Loucy (cell line): ENCODE results near the gene GPRIN1.

ENCODE experiments used
- H2AFZ ChIP-seq: fragments of 200-600 bp; sonication (generic); 2 replicates; pipeline ENCODE4 v1.6.0; 2016; ENCODE audit warnings: antibody characterized with exemption, mild to moderate bottlenecking, low read length, moderate library complexity
- H3F3A ChIP-seq: fragments of 200-600 bp; 2 replicates; pipeline ENCODE4 v1.6.0; 2016; ENCODE audit warnings: antibody characterized with exemption, low read depth, mild to moderate bottlenecking
- H3K27me3 ChIP-seq: fragments of 200-600 bp; sonication (generic); 2 replicates; pipeline ENCODE4 v1.6.1; 2014; ENCODE audit warnings: low read length, mild to moderate bottlenecking; ENCODE audit not compliant: insufficient read depth, poor library complexity, severe bottlenecking
- H3K36me3 ChIP-seq: fragments of 200-600 bp; sonication (generic); 2 replicates; pipeline ENCODE4 v1.6.1; 2016; ENCODE audit warnings: low read length; ENCODE audit not compliant: insufficient read depth
- H3K4me1 ChIP-seq: fragments of 200-600 bp; sonication (generic); 2 replicates; pipeline ENCODE4 v1.5.1; 2014; ENCODE audit warnings: low read length, mild to moderate bottlenecking; ENCODE audit not compliant: insufficient read depth, poor library complexity, severe bottlenecking
- H3K4me2 ChIP-seq: fragments of 200-600 bp; sonication (generic); 2 replicates; pipeline ENCODE4 v1.6.0; 2014; ENCODE audit warnings: antibody characterized with exemption, low read length, low read depth, mild to moderate bottlenecking; ENCODE audit not compliant: poor library complexity, severe bottlenecking
- H3K4me3 ChIP-seq: fragments of 200-600 bp; sonication (generic); 2 replicates; pipeline ENCODE4 v1.5.1; 2014; ENCODE audit warnings: low read length, mild to moderate bottlenecking, mixed read lengths; ENCODE audit not compliant: poor library complexity, severe bottlenecking
- H3K79me2 ChIP-seq: fragments of 200-600 bp; sonication (generic); 2 replicates; pipeline ENCODE4 v1.6.1; 2014; ENCODE audit warnings: low read length; ENCODE audit not compliant: insufficient read depth
- H3K9ac ChIP-seq: fragments of 200-600 bp; sonication (generic); 2 replicates; pipeline ENCODE4 v1.6.0; 2014; ENCODE audit warnings: mild to moderate bottlenecking, low read depth, low read length, moderate library complexity; ENCODE audit not compliant: poor library complexity, severe bottlenecking
- H3K9me2 ChIP-seq: fragments of 200-600 bp; sonication (generic); replicated peaks from 2 replicates; pipeline ENCODE4 v1.6.1; 2016; ENCODE audit warnings: low read depth, low read length, mixed read lengths
- H3K9me3 ChIP-seq: fragments of 200-600 bp; sonication (generic); 2 replicates; pipeline ENCODE4 v1.6.1; 2014; ENCODE audit warnings: mild to moderate bottlenecking, antibody characterized with exemption, low read length, low read depth; ENCODE audit not compliant: insufficient read depth
- H4K20me1 ChIP-seq: fragments of 200-600 bp; sonication (generic); 2 replicates; pipeline ENCODE4 v1.6.0; 2014; ENCODE audit warnings: antibody characterized with exemption, low read length, mild to moderate bottlenecking; ENCODE audit not compliant: insufficient read depth, poor library complexity, severe bottlenecking
- EZH2phosphoT487 ChIP-seq: fragments of 200-600 bp; IDR thresholded peaks from 2 replicates; pipeline ENCODE4 v1.6.1; 2018; ENCODE audit warnings: antibody characterized with exemption, mild to moderate bottlenecking, moderate library complexity, borderline replicate concordance
- TF ChIP-seq, protein P1 (sequence below): fragments of 200-600 bp; sonication (generic); conservative IDR thresholded peaks from 2 replicates; pipeline ENCODE4 v1.5.1; 2014; ENCODE audit warnings: mild to moderate bottlenecking, antibody characterized with exemption, low read length

The GPRIN1 gene

DNA sequence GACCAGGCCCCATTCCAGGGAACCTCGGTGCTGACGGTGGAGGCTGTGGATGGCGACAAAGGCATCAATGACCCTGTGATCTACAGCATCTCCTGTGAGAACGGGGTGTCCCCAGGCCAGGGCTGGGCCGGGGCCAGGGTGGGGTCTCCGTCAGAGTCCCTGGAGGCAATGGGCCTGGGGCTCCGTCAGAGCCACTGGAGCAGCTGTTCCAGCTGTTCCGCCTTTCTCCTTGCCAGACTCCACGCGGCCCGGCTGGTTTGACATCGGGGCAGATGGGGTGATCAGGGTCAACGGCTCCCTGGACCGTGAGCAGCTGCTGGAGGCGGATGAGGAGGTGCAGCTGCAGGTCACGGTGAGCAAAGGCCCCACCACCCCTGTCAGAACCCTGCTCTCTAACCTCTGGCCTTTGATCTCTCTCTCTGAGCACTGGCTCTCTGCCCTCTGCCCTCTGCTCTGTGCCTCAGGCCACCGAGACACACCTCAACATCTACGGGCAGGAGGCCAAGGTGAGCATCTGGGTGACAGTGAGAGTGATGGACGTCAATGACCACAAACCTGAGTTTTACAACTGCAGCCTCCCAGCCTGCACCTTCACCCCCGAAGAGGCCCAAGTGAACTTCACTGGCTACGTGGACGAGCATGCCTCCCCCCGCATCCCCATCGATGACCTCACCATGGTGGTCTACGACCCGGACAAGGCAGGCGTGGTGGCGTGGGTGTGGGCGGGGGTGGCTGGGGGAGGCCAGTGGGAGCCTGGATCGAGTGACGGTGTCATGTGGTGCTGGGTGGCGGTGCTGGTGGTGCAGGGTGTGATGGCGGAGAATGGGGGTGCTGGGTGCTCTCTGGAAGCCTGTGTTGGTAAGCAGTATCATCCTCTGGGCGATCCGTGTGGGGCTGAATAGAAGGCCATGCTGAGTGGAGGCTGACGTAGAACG is 34.2 kb downstream of the GPRIN1 start:
- no peaks in the 10 kb centered on the region for H3K4me1 ChIP-seq
- H3K36me3 ChIP-seq: no peaks in the 10 kb centered on the region
- no peaks in the 10 kb centered on the region for H4K20me1 ChIP-seq
- H3K4me2 ChIP-seq: no peak overlapping the region
- no peak overlapping the region for H3K9ac ChIP-seq
- H3K4me3 ChIP-seq: no peak overlapping the region
- no peaks in the 10 kb centered on the region for H3K27me3 ChIP-seq
- no peaks in the 10 kb centered on the region for H3K9me2 ChIP-seq
- TF ChIP-seq, protein P1, sequence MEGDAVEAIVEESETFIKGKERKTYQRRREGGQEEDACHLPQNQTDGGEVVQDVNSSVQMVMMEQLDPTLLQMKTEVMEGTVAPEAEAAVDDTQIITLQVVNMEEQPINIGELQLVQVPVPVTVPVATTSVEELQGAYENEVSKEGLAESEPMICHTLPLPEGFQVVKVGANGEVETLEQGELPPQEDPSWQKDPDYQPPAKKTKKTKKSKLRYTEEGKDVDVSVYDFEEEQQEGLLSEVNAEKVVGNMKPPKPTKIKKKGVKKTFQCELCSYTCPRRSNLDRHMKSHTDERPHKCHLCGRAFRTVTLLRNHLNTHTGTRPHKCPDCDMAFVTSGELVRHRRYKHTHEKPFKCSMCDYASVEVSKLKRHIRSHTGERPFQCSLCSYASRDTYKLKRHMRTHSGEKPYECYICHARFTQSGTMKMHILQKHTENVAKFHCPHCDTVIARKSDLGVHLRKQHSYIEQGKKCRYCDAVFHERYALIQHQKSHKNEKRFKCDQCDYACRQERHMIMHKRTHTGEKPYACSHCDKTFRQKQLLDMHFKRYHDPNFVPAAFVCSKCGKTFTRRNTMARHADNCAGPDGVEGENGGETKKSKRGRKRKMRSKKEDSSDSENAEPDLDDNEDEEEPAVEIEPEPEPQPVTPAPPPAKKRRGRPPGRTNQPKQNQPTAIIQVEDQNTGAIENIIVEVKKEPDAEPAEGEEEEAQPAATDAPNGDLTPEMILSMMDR: no peak
- TF ChIP-seq EZH2phosphoT487: no peak
- H3F3A ChIP-seq: no peaks in the 10 kb centered on the region
- no peaks in the 10 kb centered on the region for H3K79me2 ChIP-seq
- no peaks in the 10 kb centered on the region for H3K9me3 ChIP-seq
- no peak overlapping the region for H2AFZ ChIP-seq

- no peak overlapping the region for H2AFZ ChIP-seq
- H3K27me3 ChIP-seq: no peaks in the 10 kb centered on the region
- H3K9me2 ChIP-seq: no peaks in the 10 kb centered on the region
- no peaks in the 10 kb centered on the region for H3K79me2 ChIP-seq
- H3F3A ChIP-seq: no peaks in the 10 kb centered on the region
- TF ChIP-seq EZH2phosphoT487: no peak
- TF ChIP-seq, protein P1: no peak
- no peak overlapping the region for H3K4me2 ChIP-seq
- H4K20me1 ChIP-seq: no peaks in the 10 kb centered on the region
- H3K4me1 ChIP-seq: no peaks in the 10 kb centered on the region
- no peak overlapping the region for H3K9ac ChIP-seq
- H3K9me3 ChIP-seq: no peaks in the 10 kb centered on the region
- H3K4me3 ChIP-seq: no peak overlapping the region
- H3K36me3 ChIP-seq: no peaks in the 10 kb centered on the region
Measured at GRCh38 chr5:176575066-176575465, 34.9 kb downstream of the GPRIN1 start.

GRCh38 chr5:176574297-176574591 is 35.7 kb downstream of the GPRIN1 start:
- no peak overlapping the region for H3K4me3 ChIP-seq

More at GRCh38 chr5:176574297-176574591, 35.7 kb downstream of the GPRIN1 start:
- Histone ChIP-seq H3K27me3 (no peaks in the 10 kb centered on the region), H3K9ac (no peak overlapping the region), H2AFZ (peak overlapping the region; percentile 36; the same call in 1 of the 2 replicates), H3K9me2 (no peaks in the 10 kb centered on the region), H3K36me3 (no peaks in the 10 kb centered on the region), H4K20me1 (no peaks in the 10 kb centered on the region), H3K4me2 (no peak overlapping the region), H3K9me3 (no peaks in the 10 kb centered on the region), H3K4me1 (no peaks in the 10 kb centered on the region), H3F3A (no peaks in the 10 kb centered on the region), H3K79me2 (no peaks in the 10 kb centered on the region)
- no peak for TF ChIP-seq EZH2phosphoT487
- TF ChIP-seq, protein P1: no peak
